Measurements from ENCODE around the gene ENTPD2.

Gene ENTPD2

DNA sequence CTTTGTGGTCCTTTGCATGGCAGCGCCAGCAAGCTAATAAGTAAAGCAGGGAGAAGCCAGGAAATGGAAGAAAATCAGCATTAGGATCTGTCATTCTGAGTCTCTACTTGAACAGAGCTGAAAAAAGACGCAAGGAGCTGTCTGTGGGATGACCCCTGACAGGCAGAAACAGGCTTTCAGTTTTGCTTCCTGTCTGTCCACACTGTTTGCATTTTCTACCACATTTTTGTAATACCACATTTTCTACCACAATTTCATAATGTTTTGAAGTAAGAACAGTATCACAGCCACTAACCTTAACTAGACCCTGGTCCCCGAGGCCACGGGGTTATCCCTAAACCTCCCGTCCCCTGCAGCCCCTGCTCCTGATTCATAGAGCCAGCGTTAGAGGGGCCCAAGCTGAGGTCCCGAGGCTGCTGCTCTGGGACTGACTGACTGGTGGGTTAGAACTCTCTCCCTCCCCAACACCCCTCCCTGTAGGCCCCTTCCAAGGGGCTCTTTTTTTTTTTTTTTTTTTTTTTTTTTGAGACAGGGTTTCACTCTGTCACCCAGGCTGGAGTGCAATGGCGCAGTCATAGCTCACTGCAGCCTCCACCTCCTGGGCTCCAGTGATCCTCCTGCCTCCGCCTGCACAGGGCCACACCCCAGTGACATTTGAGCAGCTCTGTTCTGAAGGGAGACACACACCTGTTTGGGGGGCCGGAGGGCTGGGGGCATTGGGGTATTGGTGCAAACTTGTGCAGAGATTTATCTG is 53.5 kb downstream of the ENTPD2 start:
- no peak overlapping the region for H3K4me3 Mint-ChIP-seq
- H3K9me3 Mint-ChIP-seq, result peaks cover 11% of the 10 kb centered on the region
- no peaks in the 10 kb centered on the region for H3K36me3 Mint-ChIP-seq (ENCODE audit: low read depth)
- H3K27ac Mint-ChIP-seq, result no peak overlapping the region
- TF ChIP-seq, protein P1, sequence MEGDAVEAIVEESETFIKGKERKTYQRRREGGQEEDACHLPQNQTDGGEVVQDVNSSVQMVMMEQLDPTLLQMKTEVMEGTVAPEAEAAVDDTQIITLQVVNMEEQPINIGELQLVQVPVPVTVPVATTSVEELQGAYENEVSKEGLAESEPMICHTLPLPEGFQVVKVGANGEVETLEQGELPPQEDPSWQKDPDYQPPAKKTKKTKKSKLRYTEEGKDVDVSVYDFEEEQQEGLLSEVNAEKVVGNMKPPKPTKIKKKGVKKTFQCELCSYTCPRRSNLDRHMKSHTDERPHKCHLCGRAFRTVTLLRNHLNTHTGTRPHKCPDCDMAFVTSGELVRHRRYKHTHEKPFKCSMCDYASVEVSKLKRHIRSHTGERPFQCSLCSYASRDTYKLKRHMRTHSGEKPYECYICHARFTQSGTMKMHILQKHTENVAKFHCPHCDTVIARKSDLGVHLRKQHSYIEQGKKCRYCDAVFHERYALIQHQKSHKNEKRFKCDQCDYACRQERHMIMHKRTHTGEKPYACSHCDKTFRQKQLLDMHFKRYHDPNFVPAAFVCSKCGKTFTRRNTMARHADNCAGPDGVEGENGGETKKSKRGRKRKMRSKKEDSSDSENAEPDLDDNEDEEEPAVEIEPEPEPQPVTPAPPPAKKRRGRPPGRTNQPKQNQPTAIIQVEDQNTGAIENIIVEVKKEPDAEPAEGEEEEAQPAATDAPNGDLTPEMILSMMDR (IDR thresholded peaks at IDR 0.05), result no peak
- DNase-seq, result no peak
- H3K27me3 Mint-ChIP-seq (ENCODE audit: low read depth, poor library complexity), result peaks cover 27% of the 10 kb centered on the region
- peaks cover 25% of the 10 kb centered on the region for H3K4me1 Mint-ChIP-seq
